HL-60/S4 treated with phorbol 12-myristate 13-acetate at 8.2 ng/mL for 4 days and 3 days (cell line): ENCODE results near the gene PPP2R5C.

Experiments used
- in situ Hi-C: fragments of 300-500 bp; cut with MboI; formaldehyde crosslinking; loops from 2 replicates; pipeline ENCODE4 v1.15.0; 2022; ENCODE audit warnings: low sequenced_read_pairs

PPP2R5C gene

DNA sequence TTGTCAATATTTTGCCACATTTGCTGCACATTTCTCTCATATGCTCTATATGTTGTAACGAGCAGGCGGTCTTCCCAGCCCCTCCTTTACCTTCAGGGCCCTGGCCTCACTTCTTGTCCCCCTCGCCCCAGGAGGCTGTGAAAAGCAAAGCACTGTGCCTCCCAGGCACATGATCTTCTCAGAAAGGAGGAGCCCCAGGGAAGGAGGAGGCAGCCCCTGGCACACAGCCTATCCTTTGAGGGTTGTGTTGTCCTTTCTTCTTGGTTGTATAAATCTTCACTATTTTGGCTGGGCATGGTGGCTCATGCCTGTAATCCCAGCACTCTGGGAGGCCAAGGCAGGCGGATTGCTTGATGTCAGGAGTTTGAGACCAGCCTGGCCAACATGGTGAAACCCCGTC is 77.0 kb downstream of the PPP2R5C start:
- in situ Hi-C loops = no loop called here

DNA sequence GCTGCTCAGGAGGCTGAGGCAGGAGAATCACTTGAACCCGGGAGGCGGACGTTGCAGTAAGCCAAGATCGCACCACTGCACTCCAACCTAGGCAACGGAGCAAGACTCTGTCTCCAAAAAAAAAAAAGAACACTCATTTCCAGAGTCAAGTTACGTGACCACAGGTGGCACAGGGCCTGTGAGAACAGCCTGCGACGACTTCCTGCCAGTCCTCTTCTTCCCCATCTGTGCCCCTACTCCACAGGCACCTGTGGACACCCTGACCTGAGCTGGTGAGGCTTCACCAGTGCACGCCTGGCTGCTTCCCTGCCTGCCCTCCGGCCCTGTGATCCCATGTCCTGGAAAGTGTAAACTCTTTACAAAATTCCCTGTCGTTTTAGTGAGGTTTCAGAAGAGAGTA is 77.7 kb downstream of the PPP2R5C start:
- in situ Hi-C loops = no loop called here

DNA sequence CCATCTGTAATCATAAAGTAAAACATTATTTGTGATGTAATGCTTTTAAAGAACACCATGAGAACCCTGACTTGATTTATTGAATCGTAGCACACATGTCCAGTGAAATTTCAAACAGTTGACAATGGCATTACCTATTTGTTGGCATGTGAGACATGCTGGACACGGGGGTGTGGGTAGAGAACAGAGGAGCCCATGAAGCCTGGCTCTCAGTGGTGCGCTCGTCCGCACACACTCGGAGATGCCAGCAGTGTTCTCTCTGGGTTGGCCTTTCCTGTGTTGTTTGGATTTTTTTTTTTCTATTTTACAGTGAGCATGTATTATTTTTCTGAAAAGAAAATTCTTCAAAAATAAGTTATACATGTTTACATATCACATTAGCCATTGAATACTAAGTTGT is 78.2 kb downstream of the PPP2R5C start:
- in situ Hi-C loops = no loop called here

DNA sequence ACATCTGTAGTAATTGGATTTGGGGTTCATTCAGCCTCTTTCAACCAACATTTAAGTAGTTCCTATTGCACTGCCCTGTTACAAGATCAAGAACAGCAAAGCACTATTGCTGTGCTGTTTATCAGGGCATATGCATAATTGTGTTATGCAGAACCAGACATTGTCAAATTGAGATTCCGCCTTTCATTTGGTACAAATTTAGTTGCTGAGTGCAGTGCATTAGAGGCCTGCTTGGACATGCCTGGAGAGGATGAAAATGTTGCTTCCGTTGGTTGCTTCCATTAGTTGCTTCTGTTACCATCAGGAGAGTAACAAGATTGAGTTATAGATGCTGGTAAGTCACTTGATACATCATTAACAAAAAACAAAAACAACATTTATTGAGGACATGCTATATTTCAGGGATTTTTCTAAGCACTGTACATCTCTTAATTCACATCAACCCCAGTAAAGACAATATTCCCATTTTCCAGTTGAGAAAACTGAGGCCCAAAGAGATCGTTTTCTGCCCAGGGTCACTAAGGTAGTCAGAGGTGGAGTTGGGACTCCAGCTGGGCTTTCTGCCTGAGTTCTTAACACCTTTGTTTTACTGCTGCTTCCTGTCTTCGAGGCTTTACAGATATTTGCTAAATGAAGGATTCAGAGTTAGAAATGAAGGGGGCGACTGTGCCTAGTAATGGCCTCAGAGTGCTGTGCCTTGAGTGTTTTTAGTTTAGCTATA is 79.3 kb downstream of the PPP2R5C start:
- in situ Hi-C loops = no loop called here

DNA sequence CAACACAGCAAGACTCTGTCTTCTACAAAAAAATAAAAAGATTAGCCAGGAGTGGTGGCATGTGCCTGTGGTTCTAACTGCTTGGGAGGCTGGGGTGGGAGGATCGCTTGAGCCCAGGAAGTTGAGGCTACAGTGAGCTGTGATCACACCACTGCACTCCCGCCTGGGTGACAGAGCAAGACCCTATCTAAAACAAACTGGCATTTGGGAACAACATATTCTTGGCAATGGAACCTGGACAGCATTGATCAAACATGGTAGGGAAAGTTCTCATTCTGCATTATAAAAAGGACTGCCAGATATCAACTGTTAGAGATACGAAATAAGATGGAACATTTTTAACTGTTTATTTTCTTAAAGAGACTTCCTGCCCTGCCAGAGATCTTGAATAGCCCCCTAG is 81.5 kb downstream of the PPP2R5C start:
- in situ Hi-C loops = no loop called here

DNA sequence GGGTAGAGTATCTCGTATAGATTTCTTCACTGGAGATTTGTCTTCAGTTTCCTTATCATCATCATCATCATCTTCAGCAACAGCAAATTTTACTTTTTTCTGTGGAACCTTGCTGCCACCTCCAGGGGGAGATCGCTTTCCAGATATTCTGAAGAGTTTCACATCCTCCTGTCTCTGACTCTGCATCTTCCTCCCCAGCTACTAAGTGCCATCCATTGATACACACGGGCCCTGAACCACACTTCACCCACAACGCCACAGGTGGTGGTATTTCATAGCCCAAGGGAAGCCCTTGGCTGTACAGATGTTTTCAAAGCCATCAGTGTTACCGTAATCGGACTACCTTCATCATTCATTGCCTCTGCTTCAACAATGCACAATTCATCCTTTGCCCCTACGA is 82.2 kb downstream of the PPP2R5C start:
- in situ Hi-C loops = no loop called here

DNA sequence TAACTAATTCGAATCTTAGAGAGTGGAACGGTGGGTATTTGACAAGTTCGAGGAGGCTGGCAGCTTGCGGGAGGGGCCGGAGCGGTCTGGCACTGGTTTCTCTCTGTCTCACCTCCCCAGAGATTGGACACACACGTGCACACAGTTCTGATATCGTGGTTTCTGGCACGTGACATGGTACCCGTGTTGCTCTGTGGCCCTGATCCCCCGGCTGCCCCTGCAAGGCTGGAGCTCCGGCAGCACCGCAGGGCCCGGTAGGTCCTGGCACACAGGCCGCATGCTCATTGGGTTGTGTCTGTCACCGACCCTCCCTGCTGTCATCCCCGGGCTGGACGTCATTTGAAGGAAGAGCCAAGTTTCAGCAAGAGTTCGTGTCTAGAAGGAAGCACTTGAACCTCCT is 82.7 kb downstream of the PPP2R5C start:
- in situ Hi-C loops = no loop called here

DNA sequence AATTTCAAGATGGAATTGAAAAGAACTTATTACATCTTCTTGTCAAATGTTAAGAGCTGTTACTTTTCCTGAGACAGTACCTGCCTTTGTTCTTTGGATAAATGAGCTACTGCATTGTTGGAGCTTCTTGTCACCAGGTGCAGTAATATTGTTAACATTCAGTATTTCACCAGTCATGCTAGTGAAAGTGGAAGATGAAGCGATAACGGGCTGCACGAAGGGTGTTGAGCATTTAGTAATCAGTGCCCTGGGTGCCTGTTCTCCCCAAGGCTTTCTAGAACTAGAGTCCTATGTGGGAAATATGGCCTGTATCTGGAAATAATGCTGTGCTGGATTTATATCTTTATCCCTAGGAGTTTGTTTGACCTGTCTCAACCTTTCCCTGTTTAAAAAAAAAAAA is 83.2 kb downstream of the PPP2R5C start:
- in situ Hi-C loops = no loop called here

DNA sequence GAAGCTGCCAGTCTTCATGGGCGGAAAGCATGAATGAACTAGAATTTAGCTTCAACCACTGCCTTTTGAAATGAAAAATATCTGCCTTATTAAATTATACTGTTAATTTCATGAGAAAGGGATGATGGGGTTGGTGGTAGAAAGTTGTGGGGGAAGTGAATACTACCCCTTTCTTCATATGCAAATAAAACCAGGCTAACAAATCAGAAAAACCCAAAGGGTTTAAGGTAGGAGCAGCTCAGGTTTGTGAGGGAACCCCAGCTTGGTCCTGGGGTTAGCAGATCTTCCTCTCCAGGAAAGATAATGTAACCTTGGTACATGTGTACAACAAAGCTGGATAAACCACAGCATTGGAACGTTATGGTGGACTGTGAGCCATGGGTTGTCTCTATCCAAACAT is 84.0 kb downstream of the PPP2R5C start:
- in situ Hi-C loops = no loop called here

DNA sequence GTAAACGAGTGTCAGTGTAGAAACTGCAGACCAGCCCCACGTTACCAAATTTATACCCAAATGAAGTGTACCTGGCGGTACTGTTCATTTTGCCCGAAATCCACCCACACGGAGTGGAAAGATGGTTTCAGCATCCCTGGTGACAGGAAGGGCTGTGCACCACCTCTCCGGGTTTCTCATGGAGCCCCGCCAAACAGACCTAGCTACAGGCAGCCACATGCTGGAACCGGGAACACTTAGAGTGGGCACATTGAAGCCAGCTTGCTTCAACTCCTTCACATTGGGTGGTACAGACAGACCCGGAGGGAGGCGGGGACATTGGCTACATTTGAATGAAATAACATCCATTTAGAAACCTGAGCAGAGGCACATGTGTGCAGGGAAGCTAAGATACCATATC is 84.4 kb downstream of the PPP2R5C start:
- in situ Hi-C loops = no loop called here

DNA sequence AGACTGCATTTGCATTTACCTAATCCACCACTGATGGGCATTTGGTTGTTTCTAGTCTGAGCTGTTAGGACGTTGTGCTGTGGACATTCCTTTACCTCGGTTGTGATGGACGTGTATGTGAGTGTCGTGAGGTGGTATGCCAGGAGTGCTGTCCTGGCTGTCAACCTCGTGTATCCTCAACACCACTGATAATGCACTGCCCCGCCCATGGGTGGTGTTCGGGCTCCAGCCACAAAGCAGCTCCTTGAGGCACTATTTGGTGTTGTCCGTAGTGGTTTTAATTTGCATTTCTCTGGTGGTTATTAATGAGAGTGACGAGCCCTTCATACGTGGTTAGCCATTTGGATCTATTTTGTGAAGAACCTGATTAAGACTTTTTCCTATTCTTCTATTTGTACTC is 87.6 kb downstream of the PPP2R5C start:
- in situ Hi-C loops = no loop called here

DNA sequence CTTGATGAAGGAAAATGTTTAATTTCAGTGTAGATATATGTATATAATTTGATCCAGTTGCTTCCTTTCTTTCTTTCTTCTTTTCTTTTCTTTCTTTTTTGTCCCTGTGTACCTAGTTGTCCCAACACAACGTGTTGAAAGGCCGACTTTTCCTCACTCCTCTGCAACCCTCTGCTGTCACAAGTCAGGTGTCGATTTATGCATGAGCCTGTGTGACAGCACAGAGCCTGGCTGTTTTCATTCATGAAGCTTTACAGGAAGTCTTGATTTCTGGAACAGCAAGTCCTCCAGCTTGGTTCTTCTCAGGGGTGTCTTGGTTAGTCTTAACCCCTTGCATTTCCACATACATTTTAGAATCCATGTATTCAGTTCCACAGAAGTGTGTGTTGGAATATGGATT is 88.1 kb downstream of the PPP2R5C start:
- in situ Hi-C loops = no loop called here

DNA sequence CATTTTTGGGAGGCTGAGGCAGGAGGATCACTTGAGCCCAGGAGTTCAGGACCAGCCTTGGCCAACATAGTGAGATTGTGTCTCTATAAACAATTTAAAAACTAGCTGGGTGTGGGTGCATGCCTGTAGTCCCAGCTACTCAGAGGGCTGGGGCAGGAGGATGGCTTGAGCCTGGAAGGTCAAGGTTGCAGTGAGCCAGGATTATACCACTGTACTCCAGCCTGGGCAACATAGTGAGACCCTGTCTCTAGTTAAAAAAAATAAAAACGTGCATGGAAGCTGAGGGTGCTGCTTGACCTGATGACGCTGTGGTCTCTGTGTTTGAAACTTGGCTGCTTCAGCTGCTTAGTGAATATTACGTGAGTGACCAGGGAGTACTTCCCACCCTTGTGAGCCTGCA is 89.7 kb downstream of the PPP2R5C start:
- in situ Hi-C loops = no loop called here

DNA sequence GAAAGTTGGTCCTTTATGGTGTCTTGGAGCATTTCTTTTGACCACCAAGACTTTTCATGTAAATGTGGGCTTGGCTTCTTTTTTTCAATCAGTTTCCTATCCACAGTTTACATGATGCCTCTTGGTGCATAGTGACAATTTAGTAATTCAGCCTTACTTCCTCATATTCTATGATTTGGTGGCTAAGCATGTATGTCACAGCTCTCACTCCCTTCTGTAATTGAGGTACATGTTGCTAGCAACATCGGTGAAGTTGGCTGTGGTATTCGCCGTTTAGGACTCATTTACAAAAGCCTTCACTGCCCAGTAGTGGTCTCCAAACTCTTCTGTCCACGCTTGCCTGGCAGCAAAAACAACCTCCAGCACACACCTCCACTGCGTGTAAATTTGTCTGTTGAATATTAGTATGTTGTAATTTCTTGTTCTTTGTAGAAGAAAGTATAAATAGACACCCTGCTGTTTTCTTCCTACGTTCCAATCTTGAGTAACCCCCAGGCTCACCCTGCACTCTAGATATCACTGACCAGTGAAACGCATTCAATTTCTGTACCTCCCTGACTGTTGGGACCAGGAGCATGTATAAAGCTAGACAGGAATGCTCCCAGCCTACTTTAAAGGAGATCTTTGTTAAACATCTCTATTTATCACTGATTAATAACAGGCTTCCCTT is 90.4 kb downstream of the PPP2R5C start:
- in situ Hi-C loops = no loop called here

DNA sequence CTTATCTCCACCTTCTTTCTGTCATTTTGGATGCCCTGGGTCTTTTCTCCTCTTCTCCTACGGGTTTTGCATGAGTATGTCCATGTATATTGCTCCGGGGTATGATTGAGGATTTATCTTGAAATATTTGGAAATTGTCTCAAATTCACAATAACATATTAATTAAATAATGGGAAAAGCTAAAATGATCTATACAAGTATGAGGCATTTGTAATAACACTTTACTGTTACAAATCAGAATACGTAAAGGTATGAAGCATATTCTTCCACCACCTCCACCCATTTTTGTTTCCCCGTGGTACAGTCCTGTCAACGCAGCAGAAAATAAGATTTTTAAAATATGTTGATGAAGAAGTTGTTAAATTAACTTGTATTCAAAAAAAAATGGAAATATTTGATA is 91.3 kb downstream of the PPP2R5C start:
- in situ Hi-C loops = no loop called here

DNA sequence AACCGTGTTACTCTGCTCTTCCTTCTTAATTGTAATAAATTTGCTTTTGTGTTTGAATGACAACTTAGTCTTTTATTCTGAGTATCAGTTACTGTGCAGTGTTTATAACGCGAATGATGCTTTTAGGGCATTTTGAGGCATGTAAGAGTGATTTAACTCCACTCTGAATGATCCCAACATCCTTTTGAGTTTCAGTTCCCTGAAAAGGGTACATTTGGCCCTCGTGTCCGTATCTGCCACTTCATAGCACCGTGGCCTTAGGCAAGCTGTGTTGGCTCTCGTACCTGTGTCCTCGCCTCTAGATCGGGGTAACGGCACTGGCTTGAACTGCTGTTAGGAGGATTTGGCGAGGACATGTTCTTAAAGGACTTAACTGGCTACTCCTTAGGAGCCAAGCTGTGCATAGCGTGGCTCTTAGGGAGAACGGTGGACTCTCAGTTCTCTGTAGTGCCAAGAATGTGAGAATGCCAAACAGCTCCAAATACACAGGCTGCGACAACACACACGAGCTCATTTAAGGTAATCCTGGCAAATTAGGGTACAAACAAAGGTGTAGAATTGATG is 92.0 kb downstream of the PPP2R5C start:
- in situ Hi-C loops = no loop called here

DNA sequence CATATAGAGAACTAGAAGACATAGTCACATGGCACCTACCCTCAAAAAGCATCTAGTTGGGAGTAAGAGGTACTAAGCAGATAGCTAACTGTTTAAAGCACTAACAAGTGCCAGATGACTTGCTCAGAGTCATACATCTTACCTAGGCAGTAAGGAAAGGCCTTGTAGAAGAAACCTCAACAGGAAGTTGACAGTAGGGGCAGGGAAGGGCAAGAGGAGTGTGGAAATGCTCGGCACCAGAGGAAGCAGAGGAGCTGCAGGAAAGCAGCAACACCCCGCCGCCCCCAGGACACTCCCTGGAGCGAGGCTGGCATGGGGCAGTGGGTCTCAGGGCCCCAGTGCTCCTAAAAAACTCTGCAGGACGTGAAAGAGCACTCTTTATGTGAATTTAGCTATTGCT is 92.9 kb downstream of the PPP2R5C start:
- in situ Hi-C loops = no loop called here

DNA sequence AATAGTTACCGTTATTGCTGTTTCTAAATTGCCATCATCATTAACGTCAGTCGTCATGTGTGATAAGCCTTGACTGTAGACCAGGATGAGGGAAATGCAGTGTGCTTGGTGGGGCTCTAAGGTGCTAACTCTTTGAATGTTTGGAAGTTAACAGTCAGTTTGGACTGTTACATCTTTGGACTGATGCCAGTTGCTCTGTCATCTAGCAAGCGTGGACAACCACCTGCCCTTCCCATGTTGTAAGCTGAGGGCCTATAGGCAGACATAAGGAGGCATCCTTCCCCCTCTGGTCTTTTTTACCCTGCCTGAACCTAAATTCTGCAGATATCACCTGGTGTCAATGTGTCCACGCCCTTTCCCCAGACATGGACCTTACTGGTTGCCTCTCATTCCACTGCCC is 94.4 kb downstream of the PPP2R5C start:
- in situ Hi-C loops = no loop called here

DNA sequence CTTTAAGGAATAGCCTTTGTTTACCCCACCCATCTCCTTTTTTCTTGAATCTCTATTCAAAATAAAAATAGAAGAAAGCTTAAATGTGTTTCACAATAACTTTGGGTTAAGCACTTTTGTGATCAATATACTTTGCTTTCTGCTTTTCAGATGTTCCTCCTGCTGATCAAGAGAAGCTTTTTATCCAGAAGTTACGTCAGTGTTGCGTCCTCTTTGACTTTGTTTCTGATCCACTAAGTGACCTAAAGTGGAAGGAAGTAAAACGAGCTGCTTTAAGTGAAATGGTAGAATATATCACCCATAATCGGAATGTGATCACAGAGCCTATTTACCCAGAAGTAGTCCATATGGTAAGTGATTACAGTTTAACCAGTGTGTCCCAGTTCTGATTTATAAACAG is 95.0 kb downstream of the PPP2R5C start:
- in situ Hi-C loops = no loop called here

DNA sequence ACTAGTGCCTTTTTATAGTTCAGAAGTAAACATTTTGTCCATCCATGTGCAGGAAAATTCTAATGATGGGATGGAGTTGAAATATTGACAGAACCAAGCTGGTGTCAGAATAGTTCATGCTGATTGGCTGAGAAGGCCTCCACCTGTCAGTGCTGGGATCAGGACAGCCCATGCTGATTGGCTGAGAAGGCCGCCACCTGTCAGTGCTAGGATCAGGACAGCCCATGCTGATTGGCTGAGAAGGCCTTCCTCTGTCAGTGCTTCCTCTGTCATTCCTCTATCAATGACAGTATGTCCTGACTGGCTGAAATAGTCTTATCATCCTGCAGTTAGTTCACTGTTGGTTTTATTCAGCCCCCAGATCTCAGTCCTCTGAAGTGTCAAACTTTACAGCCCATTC is 95.7 kb downstream of the PPP2R5C start:
- in situ Hi-C loops = no loop called here

DNA sequence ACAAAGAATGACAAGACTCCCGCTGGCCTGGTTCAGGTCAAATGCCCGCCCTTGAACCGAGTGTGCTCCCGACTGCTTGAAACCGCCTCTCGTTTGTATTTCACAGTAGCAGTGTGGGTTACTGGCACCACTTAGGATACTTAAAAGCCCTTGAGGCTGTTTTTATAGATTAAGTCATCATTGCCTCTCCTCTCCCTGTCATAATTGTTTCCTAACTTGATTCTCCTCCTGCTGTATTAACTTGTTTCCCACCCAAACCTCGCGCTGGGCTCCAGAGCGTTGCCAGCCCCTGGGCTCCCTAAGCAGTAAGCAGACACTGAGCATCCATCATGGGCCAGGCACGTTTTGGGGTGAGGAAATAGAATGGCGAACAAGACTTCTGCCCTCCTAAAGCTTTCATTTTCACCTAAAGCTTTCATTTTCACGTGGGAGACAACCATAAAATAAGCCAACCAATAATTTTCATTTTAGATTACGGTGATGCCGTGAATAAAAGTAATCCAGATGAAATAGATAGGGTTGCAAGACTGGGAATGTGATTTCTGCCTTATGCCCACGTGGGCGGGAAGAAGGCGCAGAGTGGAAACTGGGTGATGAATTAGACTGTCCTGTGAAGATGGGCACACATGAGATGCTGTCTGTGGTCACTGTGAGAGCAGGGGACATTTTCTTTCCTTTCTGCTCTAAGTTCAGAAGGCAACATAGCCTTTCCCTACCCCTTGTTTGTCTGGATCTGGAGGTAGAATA is 97.5 kb downstream of the PPP2R5C start:
- in situ Hi-C loops = no loop called here

DNA sequence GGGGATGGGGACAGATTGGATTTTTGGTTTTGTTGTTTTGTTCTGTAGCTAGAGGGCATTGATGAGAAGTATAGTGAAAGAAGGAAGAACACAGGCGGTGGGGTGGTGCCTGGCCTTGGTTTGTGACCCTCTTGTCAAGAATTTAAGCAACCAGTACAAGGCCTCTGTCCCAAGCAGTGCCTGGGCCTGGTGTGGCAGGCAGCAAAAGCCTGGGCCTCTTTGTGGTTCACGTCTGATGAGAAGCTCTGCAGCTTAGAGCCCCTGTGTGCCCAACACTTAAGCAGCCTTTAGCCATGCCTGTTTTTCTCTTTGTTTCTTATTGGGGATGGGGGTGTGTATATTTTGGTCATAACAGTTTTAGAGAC is 98.0 kb downstream of the PPP2R5C start:
- in situ Hi-C loops = no loop called here
